Measurements from ENCODE around the gene ZNF248.
"Not testable (repeated sequence)": the region's sequence is repeated elsewhere in the genome, so short reads cannot be mapped to it uniquely, and the experiment has no call there.

Gene ZNF248

GRCh38 chr10:37857287-37858211 is at the start of gene ZNF248:
Gene ZNF248, minus strand, starts transcription at chr10:37857610. Its CDS starts 1,300 bp downstream, at chr10:37856310.
- DNase-seq: peak; percentile 92

- no peak for DNase-seq
These were observed 49.0 kb upstream of the ZNF248 start for GRCh38 chr10:37906382-37906781.

- DNase-seq: no peak
These were observed 39.0 kb upstream of the ZNF248 start for GRCh38 chr10:37896436-37896835.

- no peak for DNase-seq
These were observed 38.3 kb upstream of the ZNF248 start for GRCh38 chr10:37895674-37896073.

GRCh38 chr10:37885850-37886249 is 28.4 kb upstream of the ZNF248 start:
- no peak for DNase-seq

GRCh38 chr10:37872955-37873354 is 15.5 kb upstream of the ZNF248 start:
- DNase-seq: no peak

GRCh38 chr10:37872283-37872682 is 14.9 kb upstream of the ZNF248 start:
- no peak for DNase-seq

GRCh38 chr10:37871568-37872251 is 14.3 kb upstream of the ZNF248 start:
- DNase-seq: no peak

GRCh38 chr10:37871143-37871542 is 13.7 kb upstream of the ZNF248 start:
- DNase-seq: no peak

- no peak for DNase-seq
These were observed 11.4 kb upstream of the ZNF248 start for GRCh38 chr10:37868796-37869195.

- no peak for DNase-seq
These were observed 8.8 kb upstream of the ZNF248 start for GRCh38 chr10:37865957-37866803.

GRCh38 chr10:37865264-37865663 is 7.9 kb upstream of the ZNF248 start:
- no peak for DNase-seq

GRCh38 chr10:37860494-37861190 is 3.2 kb upstream of the ZNF248 start:
- DNase-seq: no peak

GRCh38 chr10:37859270-37859669 is 1.9 kb upstream of the ZNF248 start:
- DNase-seq: not testable (repeated sequence)

- no peak for DNase-seq
These were observed 526 bp downstream of the ZNF248 start for GRCh38 chr10:37856881-37857286.

- no peak for DNase-seq
These were observed 1.8 kb downstream of the ZNF248 start for GRCh38 chr10:37855636-37856035.

- no peak for DNase-seq
These were observed 2.8 kb downstream of the ZNF248 start for GRCh38 chr10:37854626-37855025.

GRCh38 chr10:37844644-37845043 is 12.8 kb downstream of the ZNF248 start:
- DNase-seq: no peak

- DNase-seq: no peak
These were observed 18.2 kb downstream of the ZNF248 start for GRCh38 chr10:37839243-37839642.

- no peak for DNase-seq
These were observed 25.7 kb downstream of the ZNF248 start for GRCh38 chr10:37831495-37832333.

GRCh38 chr10:37826806-37827205 is 30.6 kb downstream of the ZNF248 start:
- no peak for DNase-seq

GRCh38 chr10:37821237-37821636 is 36.2 kb downstream of the ZNF248 start:
- no peak for DNase-seq

Data from NCI-H774 (cell line).